ENCODE data around the gene XRCC3.

The XRCC3 gene

GRCh38 chr14:103686831-103687485, 28.3 kb downstream of the XRCC3 start:
- peak overlapping the region; percentile 41 for H3K27ac ChIP-seq
- CTCF ChIA-PET = interaction anchor here (0.6 to 1.0 kb wide), 2 partner anchors 20 to 35 kb away, joined by 3 to 4 read pairs; no protein-coding TSS in a partner anchor
- TF ChIP-seq CTCF (conservative IDR thresholded peaks at IDR 0.05; ENCODE audit: low read depth) = no peak
- DNase-seq (ENCODE audit: low spot score) = no peak
- POLR2A ChIA-PET (ENCODE audit: low non-redundant PET) = no interaction called here

DNA sequence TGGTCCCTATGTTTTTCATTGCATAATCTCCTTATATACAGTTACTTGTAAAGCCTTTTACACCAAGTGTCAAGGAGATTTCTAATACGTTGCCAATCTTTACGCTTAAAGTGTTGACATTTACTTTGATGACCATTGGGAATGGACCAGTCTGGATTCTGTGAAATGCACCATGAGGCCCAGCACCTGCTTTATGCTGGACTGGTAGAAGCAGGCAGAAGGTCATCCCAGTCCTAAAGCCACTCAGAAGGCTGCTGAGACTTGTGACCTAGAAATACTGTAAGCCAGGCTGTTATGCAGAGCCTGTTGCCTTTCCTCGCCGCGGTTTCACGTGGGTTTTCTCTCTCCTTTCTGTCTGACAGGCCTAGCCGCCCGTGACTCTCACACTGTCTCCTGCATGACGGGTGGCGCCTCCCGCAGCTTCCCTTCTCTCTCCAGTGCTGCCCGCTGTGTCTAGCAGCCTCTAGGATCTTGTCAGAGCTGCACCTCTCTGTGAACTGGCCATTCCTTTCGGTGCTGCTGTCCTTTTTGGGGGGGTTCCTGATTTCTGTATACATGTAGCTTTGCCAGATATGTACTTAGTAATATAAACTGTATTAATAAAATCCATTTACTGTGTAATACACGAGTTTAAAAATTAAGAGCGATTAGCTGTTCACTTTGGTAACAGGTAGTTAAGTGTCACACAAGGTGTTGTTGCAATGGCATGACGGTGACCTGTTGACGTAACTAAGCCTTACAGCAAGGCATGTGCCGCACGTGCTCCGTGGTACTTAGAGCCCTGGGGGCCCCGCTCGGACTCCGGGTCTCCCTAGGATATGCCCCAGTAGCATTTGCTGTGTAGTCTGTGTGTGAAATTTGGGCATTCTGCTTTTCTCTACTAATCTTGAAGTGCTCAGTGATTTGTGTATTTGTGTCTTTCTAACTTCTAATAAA, 29.7 kb downstream of the XRCC3 start:
- no peak for TF ChIP-seq CTCF (conservative IDR thresholded peaks at IDR 0.05; ENCODE audit: low read depth)
- ChIA-PET POLR2A (ENCODE audit: low non-redundant PET) (interaction anchor here (0.6 kb wide), 1 partner anchor 1748 kb away, joined by 7 read pairs; no protein-coding TSS in a partner anchor), CTCF (interaction anchor here (1.0 kb wide), 1 partner anchor 36 kb away, joined by 4 read pairs; no protein-coding TSS in a partner anchor)
- DNase-seq (ENCODE audit: low spot score) = no peak
- H3K27ac ChIP-seq = no peak overlapping the region

GRCh38 chr14:103684871-103685270, 30.4 kb downstream of the XRCC3 start:
- TF ChIP-seq CTCF (conservative IDR thresholded peaks at IDR 0.05; ENCODE audit: low read depth) = no peak
- CTCF ChIA-PET = no interaction called here
- DNase-seq (ENCODE audit: low spot score) = no peak
- H3K27ac ChIP-seq = no peak overlapping the region
- POLR2A ChIA-PET (ENCODE audit: low non-redundant PET) = no interaction called here

DNA sequence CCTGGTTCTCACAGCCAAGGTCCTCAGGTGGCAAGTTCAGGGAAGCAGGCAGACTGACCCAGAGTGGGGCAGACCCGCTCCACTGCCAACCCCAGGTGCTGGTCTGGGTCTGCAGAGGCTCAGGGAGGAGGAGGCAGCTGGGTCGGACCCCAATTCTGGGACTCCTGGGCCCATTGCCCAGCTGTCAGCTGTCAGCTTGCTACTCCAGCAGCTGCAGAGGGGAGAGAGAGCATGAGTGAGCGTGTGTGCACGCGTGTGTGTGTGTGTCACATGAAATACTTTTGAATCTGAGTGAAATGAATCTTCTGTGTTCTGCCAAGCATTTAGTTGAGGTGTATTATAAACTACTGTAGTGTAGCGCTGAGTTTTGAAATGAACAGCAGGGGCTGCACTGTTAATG, 30.8 kb downstream of the XRCC3 start:
- ChIA-PET CTCF (no interaction called here), POLR2A (ENCODE audit: low non-redundant PET) (no interaction called here)
- DNase-seq (ENCODE audit: low spot score) = no peak
- peak overlapping the region; percentile 34; the same call in 1 of the 2 replicates for H3K27ac ChIP-seq
- TF ChIP-seq CTCF (conservative IDR thresholded peaks at IDR 0.05; ENCODE audit: low read depth) = no peak

- POLR2A ChIA-PET (ENCODE audit: low non-redundant PET) = no interaction called here
- H3K27ac ChIP-seq = peak overlapping the region; percentile 12; the same call in 1 of the 2 replicates
- CTCF ChIA-PET = no interaction called here
- DNase-seq (ENCODE audit: low spot score) = no peak
- TF ChIP-seq CTCF (conservative IDR thresholded peaks at IDR 0.05; ENCODE audit: low read depth) = no peak
These were observed 32.1 kb downstream of the XRCC3 start for GRCh38 chr14:103683139-103683538.

- H3K27ac ChIP-seq = no peak overlapping the region
These were observed 34.6 kb downstream of the XRCC3 start for GRCh38 chr14:103680491-103681231.

More at GRCh38 chr14:103680491-103681231, 34.6 kb downstream of the XRCC3 start:
- POLR2A ChIA-PET (ENCODE audit: low non-redundant PET) = no interaction called here
- TF ChIP-seq CTCF (conservative IDR thresholded peaks at IDR 0.05; ENCODE audit: low read depth) = no peak
- CTCF ChIA-PET = interaction anchor here (0.5 to 0.6 kb wide), 2 partner anchors 11 to 705 kb away, joined by 3 to 4 read pairs; no protein-coding TSS in a partner anchor
- no peak for DNase-seq (ENCODE audit: low spot score)
